K562 (cell line): ENCODE measurements around the gene PRM2. TPM values are rescaled to one million over a fixed set of nuclear protein-coding genes. Genes with fewer than 3 reads are reported as not detected.

Experiments
- CAMTA2 ChIP-seq: fragments of 250-450 bp; sonication (Bioruptor Pico); conservative IDR thresholded peaks from 2 replicates; pipeline ENCODE4 v1.5.1; 2022
- ELK3 ChIP-seq: fragments of 450-650 bp; formaldehyde crosslinking; IDR thresholded peaks from 2 replicates; pipeline ENCODE4 v1.4.0; 2020; ENCODE audit warnings: mild to moderate bottlenecking
- HDAC8 ChIP-seq: fragments of 450-650 bp; IDR thresholded peaks from 2 replicates; pipeline ENCODE4 v1.6.1; 2016; ENCODE audit warnings: mild to moderate bottlenecking, missing genetic modification characterization, moderate library complexity, missing compliant biosample characterization
- HDGF ChIP-seq: fragments of 450-650 bp; IDR thresholded peaks from 2 replicates; pipeline ENCODE4 v1.6.1; 2016
- HNRNPK ChIP-seq: fragments of 200-400 bp; formaldehyde crosslinking; IDR thresholded peaks from one replicate; pipeline ENCODE4 v1.6.1; 2018; ENCODE audit warnings: mild to moderate bottlenecking, low read depth, low read length; ENCODE audit not compliant: poor library complexity, severe bottlenecking
- KDM5B ChIP-seq: fragments of 200-600 bp; sonication (generic); IDR thresholded peaks from 2 replicates; pipeline ENCODE4 v1.6.1; 2012; ENCODE audit warnings: low read depth, mild to moderate bottlenecking, moderate library complexity, low read length, control low read depth, inconsistent platforms; ENCODE audit not compliant: insufficient replicate concordance
- LARP7 ChIP-seq: fragments of 450-650 bp; IDR thresholded peaks from 2 replicates; pipeline ENCODE4 v1.6.1; 2016
- LCOR ChIP-seq: sonication (generic); formaldehyde crosslinking; IDR thresholded peaks from 2 replicates; pipeline ENCODE4 v1.8.0; 2022; ENCODE audit warnings: mild to moderate bottlenecking, missing genetic modification reagents
- NR2C1 ChIP-seq, 2 experiments: fragments of 450-650 bp; IDR thresholded peaks; 2 replicates each; pipeline ENCODE4 v1.6.1; 2017; ENCODE audit warnings: mild to moderate bottlenecking in 2 of 2, antibody characterized with exemption in 1 of 2, inconsistent platforms in 1 of 2, missing compliant biosample characterization in 1 of 2, missing genetic modification characterization in 1 of 2
- RAD51 ChIP-seq: fragments of 450-650 bp; IDR thresholded peaks from 2 replicates; pipeline ENCODE4 v1.7.1; 2016; ENCODE audit warnings: low read depth, mild to moderate bottlenecking, borderline replicate concordance
- THRAP3 ChIP-seq: fragments of 450-650 bp; IDR thresholded peaks from 2 replicates; pipeline ENCODE4 v1.6.1; 2016; ENCODE audit warnings: mild to moderate bottlenecking, inconsistent platforms, borderline replicate concordance
- ZBED1 ChIP-seq: IDR thresholded peaks from 2 replicates; pipeline ENCODE4 v1.6.1; 2014
- ZKSCAN8 ChIP-seq: fragments of 200-800 bp; sonication (Bioruptor generic); IDR thresholded peaks from 2 replicates; pipeline ENCODE4 v1.6.1; 2016; ENCODE audit warnings: missing genetic modification characterization, missing compliant biosample characterization
- ZNF140 ChIP-seq: fragments of 250-450 bp; sonication (Bioruptor Pico); IDR thresholded peaks from 2 replicates; pipeline ENCODE4 v1.8.0; 2021; ENCODE audit warnings: moderate library complexity, mild to moderate bottlenecking, inconsistent platforms
- ZNF253 ChIP-seq: fragments of 250-450 bp; sonication (Bioruptor Pico); conservative IDR thresholded peaks from 2 replicates; pipeline ENCODE4 v1.6.1; 2021; ENCODE audit warnings: mild to moderate bottlenecking
- ZNF263 ChIP-seq: sonication (generic); formaldehyde crosslinking; IDR thresholded peaks from 2 replicates; pipeline ENCODE4 v1.8.0; 2022; ENCODE audit warnings: mild to moderate bottlenecking, missing genetic modification reagents, borderline replicate concordance
- polyA plus RNA-seq, 8 experiments: library from polyadenylated mRNA; depleted of rRNA in 4 of 8; stranded (reverse) in 5 of 8; unstranded in 3 of 8; fragments of >200 nt; fragmentation: Nextera tagmentation in 2 of 8; fragmentation: Illumina TruSeq in 1 of 8; extraction: Ambion mirVana in 2 of 8; extraction: Trizol in 1 of 8; gene quantifications; 2 replicates each; pipeline versions ENCODE4 v1.2.1 to v1.2.3, GENCODE V29; 2011 to 2014; ENCODE audit warnings: inconsistent platforms in 1 of 8, missing spikeins in 1 of 8
- total RNA-seq, 7 experiments: library from RNA; depleted of rRNA in 6 of 7; stranded (reverse); fragments of >200 nt in 6 of 7; fragmentation: Illumina TruSeq in 2 of 7; extraction: Trizol in 2 of 7; gene quantifications; 2 replicates each; pipeline versions ENCODE4 v1.2.1 to v1.2.3, GENCODE V29; 2011 to 2021; ENCODE audit warnings: low replicate concordance in 1 of 7

PRM2 gene
- total and polyA plus RNA-seq, 9 of the 15 experiments (the other 6 are each of a cell fraction or from before 2014, with no cell fraction given): not detected

- TF ChIP-seq LARP7 (0 out of 2 replicates have a peak, but pooled peaks have one; percentile 11), ZNF263 (CRISPR knock-in tag) (peak; percentile 84), ELK3 (CRISPR knock-in tag) (no peak), CAMTA2 (CRISPR knock-in tag) (no peak), ZKSCAN8 (CRISPR knock-in tag) (0 out of 2 replicates have a peak, but pooled peaks have one; percentile 3), HDGF (no peak), ZNF140 (CRISPR knock-in tag) (no peak), THRAP3 (0 out of 2 replicates have a peak, but pooled peaks have one; percentile 41), NR2C1 (IDR thresholded peaks at IDR 0.05) (no peak), NR2C1 (tag; IDR thresholded peaks at IDR 0.05) (no peak), ZBED1 (no peak), HDAC8 (tag) (no peak), KDM5B (peak; percentile 31), RAD51 (no peak), LCOR (CRISPR knock-in tag) (no peak), ZNF253 (CRISPR knock-in tag) (no peak), HNRNPK (peak; percentile 79)
Observed at GRCh38 chr16:11232302-11232851, 43.9 kb downstream of the PRM2 start (continued).
